Left lung (tissue), 10 donors: ENCODE results near the gene TKTL1. TPM values are rescaled to one million over a fixed set of nuclear protein-coding genes. Genes with fewer than 3 reads are reported as not detected.

Experiments used
- ATAC-seq: fragments of 200-7000 bp; cut with Tn5 transposase; one replicate; pipeline ENCODE4 v1.9.1; 2020; ENCODE audit warnings: moderate library complexity
- DNase-seq, 4 donors: peaks; one replicate each; pipeline ENCODE4 v3.0.0-alpha.2; 2013 to 2020
- H3K27ac ChIP-seq, 2 donors: fragments of 200-600 bp; sonication (generic) in 1 of 2; one replicate each; pipeline versions ENCODE4 v1.5.0 to v1.8.0; 2020 to 2021
- H3K27me3 ChIP-seq, 2 donors: fragments of 200-600 bp; sonication (generic) in 1 of 2; one replicate each; pipeline versions ENCODE4 v1.5.0 to v1.8.0; 2020 to 2021
- H3K36me3 ChIP-seq, 2 donors: fragments of 200-600 bp; sonication (generic) in 1 of 2; one replicate each; pipeline versions ENCODE4 v1.5.0 to v1.8.0; 2020 to 2021
- H3K4me1 ChIP-seq, 2 donors: fragments of 200-600 bp; one replicate each; pipeline ENCODE4 v1.8.0; 2021
- H3K4me3 ChIP-seq, 2 donors: fragments of 200-600 bp; sonication (generic) in 1 of 2; one replicate each; pipeline versions ENCODE4 v1.5.0 to v1.8.0; 2020 to 2021; ENCODE audit warnings: mild to moderate bottlenecking in 1 of 2
- H3K9me3 ChIP-seq, 2 donors: fragments of 200-600 bp; sonication (generic) in 1 of 2; one replicate each; pipeline versions ENCODE4 v1.5.0 to v1.8.0; 2020 to 2021
- intact Hi-C, 2 donors: fragments of 100-400 bp; cut with DNase I; formaldehyde crosslinking; loops; one replicate each; pipeline versions ENCODE4 v1.11.2 to v1.14.2; 2022
- polyA plus RNA-seq, 6 donors: library from polyadenylated mRNA; unstranded; fragments of 120-200 nt; gene quantifications; one replicate each; pipeline ENCODE4 v1.2.1, GENCODE V29; 2013; ENCODE audit not compliant: insufficient read length in 6 of 6
- total RNA-seq, 2 donors: library from RNA; stranded (reverse); fragmentation: NEBNext Ultra II Directional; extraction: Animal tissue kit (Norgen Biotek cat#: 25700); gene quantifications; one replicate each; pipeline ENCODE4 v1.2.1, GENCODE V29; 2021
- TF ChIP-seq, protein P1 (sequence below), 2 donors: fragments of 200-600 bp; sonication (generic) in 1 of 2; IDR thresholded peaks; one replicate each; pipeline versions ENCODE4 v1.5.0 to v1.8.0; 2021; ENCODE audit warnings: antibody characterized with exemption in 2 of 2
- donor health status: DM: no; HTN: yes; CAD: no.
- donor health status: DM: no; HTN: no; CAD: no.

The TKTL1 gene
- total and polyA plus RNA-seq, 8 donors, result 0.27 to 0.52 (median 0.43) TPM; not detected in 1

DNA sequence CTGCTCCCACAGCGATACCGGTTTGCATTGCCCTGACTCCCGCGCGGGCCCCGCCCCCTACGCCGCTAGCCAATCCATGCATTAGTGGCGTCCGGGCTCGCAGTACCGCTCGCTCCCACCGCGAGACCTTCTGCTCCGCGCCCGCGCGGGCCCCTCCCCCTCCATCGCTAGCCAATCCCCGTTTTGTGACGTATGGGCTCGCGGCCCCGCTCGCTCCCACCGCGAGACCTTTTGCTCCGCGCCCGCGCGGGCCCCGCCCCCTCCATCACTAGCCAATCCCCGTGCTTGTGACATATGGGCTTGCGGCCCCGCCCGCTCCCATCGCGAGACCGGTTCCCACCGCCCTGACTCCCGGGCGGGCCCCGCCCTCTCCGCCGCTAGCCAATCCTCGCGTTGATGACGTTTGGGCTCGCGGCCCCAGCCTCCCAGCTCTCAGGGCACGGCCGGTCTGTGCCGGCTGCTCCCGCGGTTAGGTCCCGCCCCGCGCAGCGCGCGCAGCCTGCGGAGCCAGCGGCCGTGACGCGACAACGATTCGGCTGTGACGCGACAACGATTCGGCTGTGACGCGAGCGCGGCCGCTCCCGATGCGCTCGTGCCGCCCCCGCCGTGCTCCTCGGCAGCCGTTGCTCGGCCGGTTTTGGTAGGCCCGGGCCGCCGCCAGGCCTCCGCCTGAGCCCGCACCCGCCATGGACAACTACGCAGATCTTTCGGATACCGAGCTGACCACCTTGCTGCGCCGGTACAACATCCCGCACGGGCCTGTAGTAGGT lies 83.4 kb downstream of the TKTL1 start, which contains the start of gene EMD:
EMD (plus strand) TSS at position 497 of the 770 bp plus-strand sequence; CDS start at position 687, 190 bp downstream.
- H3K4me1 ChIP-seq, result peaks cover 0 to 26% of the 10 kb centered on the region in 2 donors
- no peaks in the 10 kb centered on the region for H3K36me3 ChIP-seq
- H3K9me3 ChIP-seq, result no peaks in the 10 kb centered on the region
- intact Hi-C loops, result no loop called here
- peak; percentile 94 to 98 (median 97) for DNase-seq
- TF ChIP-seq, protein P1, sequence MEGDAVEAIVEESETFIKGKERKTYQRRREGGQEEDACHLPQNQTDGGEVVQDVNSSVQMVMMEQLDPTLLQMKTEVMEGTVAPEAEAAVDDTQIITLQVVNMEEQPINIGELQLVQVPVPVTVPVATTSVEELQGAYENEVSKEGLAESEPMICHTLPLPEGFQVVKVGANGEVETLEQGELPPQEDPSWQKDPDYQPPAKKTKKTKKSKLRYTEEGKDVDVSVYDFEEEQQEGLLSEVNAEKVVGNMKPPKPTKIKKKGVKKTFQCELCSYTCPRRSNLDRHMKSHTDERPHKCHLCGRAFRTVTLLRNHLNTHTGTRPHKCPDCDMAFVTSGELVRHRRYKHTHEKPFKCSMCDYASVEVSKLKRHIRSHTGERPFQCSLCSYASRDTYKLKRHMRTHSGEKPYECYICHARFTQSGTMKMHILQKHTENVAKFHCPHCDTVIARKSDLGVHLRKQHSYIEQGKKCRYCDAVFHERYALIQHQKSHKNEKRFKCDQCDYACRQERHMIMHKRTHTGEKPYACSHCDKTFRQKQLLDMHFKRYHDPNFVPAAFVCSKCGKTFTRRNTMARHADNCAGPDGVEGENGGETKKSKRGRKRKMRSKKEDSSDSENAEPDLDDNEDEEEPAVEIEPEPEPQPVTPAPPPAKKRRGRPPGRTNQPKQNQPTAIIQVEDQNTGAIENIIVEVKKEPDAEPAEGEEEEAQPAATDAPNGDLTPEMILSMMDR (IDR thresholded peaks at IDR 0.05), result peak in 1 of 2 donors; percentile 46
- H3K27ac ChIP-seq, result peak within 1 kb of the TSS; percentile 95 to 96
- no peaks in the 10 kb centered on the region for H3K27me3 ChIP-seq
- peak within 1 kb of the TSS; percentile 56 to 62 for H3K4me3 ChIP-seq
- peak; percentile 89 for ATAC-seq

DNA sequence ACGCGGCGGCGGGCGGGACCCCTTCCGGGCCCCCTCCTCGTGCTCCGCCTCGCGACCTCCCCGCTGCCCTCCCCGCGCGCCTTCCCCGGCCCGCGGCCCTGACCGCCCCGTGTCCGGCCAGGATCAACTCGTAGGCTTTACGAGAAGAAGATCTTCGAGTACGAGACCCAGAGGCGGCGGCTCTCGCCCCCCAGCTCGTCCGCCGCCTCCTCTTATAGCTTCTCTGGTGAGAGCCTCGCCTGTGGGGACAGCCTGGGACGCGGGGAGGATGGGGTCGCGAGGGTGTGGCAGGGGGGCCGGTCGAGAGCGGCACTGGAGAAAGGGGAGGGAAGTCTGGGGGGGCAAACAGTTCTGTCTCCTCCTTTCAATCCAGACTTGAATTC lies 84.0 kb downstream of the TKTL1 start:
- peaks cover 0 to 23% of the 10 kb centered on the region in 2 donors for H3K4me1 ChIP-seq
- peak overlapping the region; percentile 95 for H3K27ac ChIP-seq
- no peaks in the 10 kb centered on the region for H3K9me3 ChIP-seq
- intact Hi-C loops, result no loop called here
- H3K4me3 ChIP-seq, result peak overlapping the region; percentile 56 to 62
- DNase-seq, result no peak
- no peaks in the 10 kb centered on the region for H3K27me3 ChIP-seq
- TF ChIP-seq, protein P1 (IDR thresholded peaks at IDR 0.05), result no peak
- no peak for ATAC-seq
- H3K36me3 ChIP-seq, result no peaks in the 10 kb centered on the region

Other genes starting within 250 kb of the TKTL1 start
- 10 to 100 TPM; 36.2 to 47.1 TPM for gene MECP2, start 198.1 kb upstream of the TKTL1 start, total RNA-seq
- 10 to 100 TPM; 25.5 to 36.6 (median 29.5) TPM for gene MECP2, start 198.1 kb upstream of the TKTL1 start, polyA plus RNA-seq
- not detected for gene OPN1LW, start 151.6 kb upstream of the TKTL1 start, total RNA-seq
- not detected for gene OPN1LW, start 151.6 kb upstream of the TKTL1 start, polyA plus RNA-seq
- not detected for gene OPN1MW, start 113.2 kb upstream of the TKTL1 start, total RNA-seq
- not detected for gene OPN1MW, start 113.2 kb upstream of the TKTL1 start, polyA plus RNA-seq
- gene OPN1MW2, start 76.0 kb upstream of the TKTL1 start, total RNA-seq, result not detected
- not detected for gene OPN1MW2, start 76.0 kb upstream of the TKTL1 start, polyA plus RNA-seq
- not detected for gene OPN1MW3, start 38.2 kb upstream of the TKTL1 start, total RNA-seq
- gene OPN1MW3, start 38.2 kb upstream of the TKTL1 start, polyA plus RNA-seq, result not detected
- not detected for gene TEX28, start 671 bp upstream of the TKTL1 start, total RNA-seq
- not detected for gene TEX28, start 671 bp upstream of the TKTL1 start, polyA plus RNA-seq
- 1,000 to 10,000 TPM; 1,139 to 1,793 TPM for gene FLNA, start 78.8 kb downstream of the TKTL1 start, total RNA-seq
- 100 to 1,000 TPM; 434 to 671 (median 559) TPM for gene FLNA, start 78.8 kb downstream of the TKTL1 start, polyA plus RNA-seq
- 10 to 100 TPM; 50.1 to 56.6 TPM for gene EMD, start 83.5 kb downstream of the TKTL1 start, total RNA-seq
- gene EMD, start 83.5 kb downstream of the TKTL1 start, polyA plus RNA-seq, result 10 to 100 TPM; 55.4 to 77.1 (median 66.3) TPM
- gene RPL10, start 102.6 kb downstream of the TKTL1 start, total RNA-seq, result 1,000 to 10,000 TPM; 2,309 to 2,455 TPM
- 1,000 to 10,000 TPM; 4,648 to 5,478 (median 4,971) TPM for gene RPL10, start 102.6 kb downstream of the TKTL1 start, polyA plus RNA-seq
- gene DNASE1L1, start 113.5 kb downstream of the TKTL1 start, total RNA-seq, result 10 to 100 TPM; 34.7 to 36.1 TPM
- gene DNASE1L1, start 113.5 kb downstream of the TKTL1 start, polyA plus RNA-seq, result 10 to 100 TPM in 4 of 6 donors, 1 to 10 TPM in 2; 8.8 to 11.3 (median 10.2) TPM
- 10 to 100 TPM; 34.7 to 45.5 TPM for gene TAFAZZIN, start 115.7 kb downstream of the TKTL1 start, total RNA-seq
- 10 to 100 TPM; 33.9 to 44.8 (median 38.1) TPM for gene TAFAZZIN, start 115.7 kb downstream of the TKTL1 start, polyA plus RNA-seq
- gene ATP6AP1, start 132.9 kb downstream of the TKTL1 start, total RNA-seq, result 100 to 1,000 TPM; 139 to 168 TPM
- 10 to 100 TPM; 89.4 to 99.8 (median 97.3) TPM for gene ATP6AP1, start 132.9 kb downstream of the TKTL1 start, polyA plus RNA-seq
- gene GDI1, start 141.4 kb downstream of the TKTL1 start, total RNA-seq, result 100 to 1,000 TPM; 107 to 108 TPM
- 100 to 1,000 TPM; 119 to 163 (median 137) TPM for gene GDI1, start 141.4 kb downstream of the TKTL1 start, polyA plus RNA-seq
- gene FAM50A, start 148.3 kb downstream of the TKTL1 start, total RNA-seq, result 10 to 100 TPM; 72.6 to 82.1 TPM
- 10 to 100 TPM; 43.1 to 58.3 (median 46.4) TPM for gene FAM50A, start 148.3 kb downstream of the TKTL1 start, polyA plus RNA-seq
- 10 to 100 TPM; 62.4 to 83.6 TPM for gene PLXNA3, start 162.5 kb downstream of the TKTL1 start, total RNA-seq
- gene PLXNA3, start 162.5 kb downstream of the TKTL1 start, polyA plus RNA-seq, result 10 to 100 TPM; 48.7 to 77.9 (median 58.6) TPM
- 10 to 100 TPM; 20.9 to 21.0 TPM for gene LAGE3, start 183.5 kb downstream of the TKTL1 start, total RNA-seq
- gene LAGE3, start 183.5 kb downstream of the TKTL1 start, polyA plus RNA-seq, result 10 to 100 TPM; 14.9 to 24.2 (median 18.4) TPM
- gene UBL4A, start 190.8 kb downstream of the TKTL1 start, total RNA-seq, result 10 to 100 TPM; 33.4 to 37.9 TPM
- 10 to 100 TPM; 24.7 to 32.3 (median 27.2) TPM for gene UBL4A, start 190.8 kb downstream of the TKTL1 start, polyA plus RNA-seq
- 10 to 100 TPM; 25.1 to 26.8 TPM for gene SLC10A3, start 194.8 kb downstream of the TKTL1 start, total RNA-seq
- gene SLC10A3, start 194.8 kb downstream of the TKTL1 start, polyA plus RNA-seq, result 10 to 100 TPM; 13.3 to 22.7 (median 18.2) TPM
- gene FAM3A, start 220.4 kb downstream of the TKTL1 start, total RNA-seq, result 10 to 100 TPM; 35.3 to 43.6 TPM
- gene FAM3A, start 220.4 kb downstream of the TKTL1 start, polyA plus RNA-seq, result 10 to 100 TPM; 27.1 to 45.3 (median 34.1) TPM